IMR-90 (cell line): ENCODE measurements around the gene ADCY9. TPM values are rescaled to one million over a fixed set of nuclear protein-coding genes. Genes with fewer than 3 reads are reported as not detected.

Experiments used
- ATAC-seq: fragments of 200-7000 bp; cut with Tn5 transposase; 2 replicates; pipeline ENCODE4 v1.9.1; 2020; ENCODE audit warnings: low read depth, mild to moderate bottlenecking, moderate library complexity
- BruUV-seq: library from RNA; stranded (reverse); fragments of 400-500 nt; replicated peaks from 2 replicates; lab custom pipeline; 2021; lab: Mats Ljungman, UMichigan
- CTCF ChIA-PET: fragments of 300-600 bp; formaldehyde crosslinking; extraction: SDS; loops from one replicate; lab custom pipeline; 2021; ENCODE audit warnings: antibody characterized with exemption; lab: Yijun Ruan, JAX
- POLR2A ChIA-PET: fragments of 300-600 bp; sonication (Branson Sonifier 250); formaldehyde crosslinking; loops from one replicate; lab custom pipeline; 2022; ENCODE audit warnings: antibody characterized with exemption; ENCODE audit not compliant: unreplicated experiment; lab: Charles Lee
- DNase-seq: peaks from one replicate; pipeline ENCODE4 v3.0.0; 2013
- H2AFZ ChIP-seq: replicated peaks from 2 replicates; pipeline ENCODE3; 2013; ENCODE audit warnings: low read length, mild to moderate bottlenecking; ENCODE audit not compliant: poor library complexity
- H2AK5ac ChIP-seq: 2 replicates; pipeline ENCODE4 v1.6.1; 2013; ENCODE audit warnings: low read depth, low read length, inconsistent platforms
- H2AK9ac ChIP-seq: replicated peaks from 2 replicates; pipeline ENCODE3; 2013; ENCODE audit warnings: mild to moderate bottlenecking, low read depth, low read length, moderate library complexity; ENCODE audit not compliant: poor library complexity
- H2BK120ac ChIP-seq: 2 replicates; pipeline ENCODE4 v1.6.1; 2013; ENCODE audit warnings: low read depth, low read length, inconsistent platforms
- H2BK15ac ChIP-seq: 3 replicates; pipeline ENCODE4 v1.6.1; 2013; ENCODE audit warnings: low read depth, low read length, inconsistent platforms
- H2BK20ac ChIP-seq: 2 replicates; pipeline ENCODE4 v1.6.1; 2013; ENCODE audit warnings: low read depth, mild to moderate bottlenecking, inconsistent platforms, low read length, moderate library complexity
- H2BK5ac ChIP-seq: 2 replicates; pipeline ENCODE4 v1.6.1; 2013; ENCODE audit warnings: mild to moderate bottlenecking, low read depth, low read length, inconsistent platforms; ENCODE audit not compliant: poor library complexity, severe bottlenecking
- H3K14ac ChIP-seq: replicated peaks from 2 replicates; pipeline ENCODE4 v1.6.1; 2013; ENCODE audit warnings: low read depth, low read length, inconsistent platforms
- H3K18ac ChIP-seq: 2 replicates; pipeline ENCODE4 v1.6.1; 2013; ENCODE audit warnings: low read depth, low read length, control low read depth
- H3K23ac ChIP-seq: 2 replicates; pipeline ENCODE4 v1.6.1; 2013; ENCODE audit warnings: low read depth, low read length, inconsistent platforms
- H3K27ac ChIP-seq: 2 replicates; pipeline ENCODE4 v1.5.1; 2013; ENCODE audit warnings: mild to moderate bottlenecking, control low read depth, low read length; ENCODE audit not compliant: insufficient read depth
- H3K27me3 ChIP-seq: 2 replicates; pipeline ENCODE4 v1.6.1; 2013; ENCODE audit warnings: low read length; ENCODE audit not compliant: control insufficient read depth, insufficient read depth
- H3K36me3 ChIP-seq: 2 replicates; pipeline ENCODE4 v1.6.1; 2013; ENCODE audit warnings: low read length, mixed read lengths; ENCODE audit not compliant: control insufficient read depth, insufficient read depth
- H3K4ac ChIP-seq: 2 replicates; pipeline ENCODE4 v1.6.1; 2013; ENCODE audit warnings: low read depth, low read length, inconsistent platforms
- H3K4me1 ChIP-seq: 2 replicates; pipeline ENCODE4 v1.6.1; 2013; ENCODE audit warnings: low read length, mixed read lengths; ENCODE audit not compliant: control insufficient read depth, insufficient read depth
- H3K4me2 ChIP-seq: 2 replicates; pipeline ENCODE4 v1.6.1; 2013; ENCODE audit warnings: low read depth, mild to moderate bottlenecking, control low read depth, low read length, moderate library complexity
- H3K4me3 ChIP-seq: 2 replicates; pipeline ENCODE4 v1.5.1; 2013; ENCODE audit warnings: low read depth, mild to moderate bottlenecking, control low read depth, low read length, moderate library complexity; ENCODE audit not compliant: insufficient read depth
- H3K56ac ChIP-seq: 2 replicates; pipeline ENCODE4 v1.6.1; 2013; ENCODE audit warnings: low read length, inconsistent platforms; ENCODE audit not compliant: insufficient read depth; ENCODE audit errors: extremely low read depth
- H3K79me1 ChIP-seq, 2 experiments: 2 replicates each; pipeline ENCODE4 v1.6.1; 2013; ENCODE audit warnings: low read length in 2 of 2, inconsistent platforms in 1 of 2, low read depth in 1 of 2
- H3K9ac ChIP-seq: 2 replicates; pipeline ENCODE4 v1.6.1; 2013; ENCODE audit warnings: low read depth, low read length, control low read depth
- H3K9me1 ChIP-seq: 2 replicates; pipeline ENCODE4 v1.6.1; 2013; ENCODE audit warnings: low read length, inconsistent platforms; ENCODE audit not compliant: insufficient read depth
- H3K9me3 ChIP-seq: 2 replicates; pipeline ENCODE4 v1.6.1; 2013; ENCODE audit warnings: low read length; ENCODE audit not compliant: control insufficient read depth, insufficient read depth
- H4K20me1 ChIP-seq: 2 replicates; pipeline ENCODE4 v1.6.1; 2013; ENCODE audit warnings: low read length, inconsistent platforms; ENCODE audit not compliant: insufficient read depth
- H4K5ac ChIP-seq: 2 replicates; pipeline ENCODE4 v1.6.1; 2013; ENCODE audit warnings: mild to moderate bottlenecking, low read depth, low read length, control low read depth
- H4K8ac ChIP-seq, 2 experiments: 2 replicates each; pipeline ENCODE4 v1.6.1; 2013; ENCODE audit warnings: low read depth in 2 of 2, low read length in 2 of 2, control low read depth in 1 of 2, inconsistent platforms in 1 of 2
- H4K91ac ChIP-seq: 2 replicates; pipeline ENCODE4 v1.6.1; 2013; ENCODE audit warnings: low read depth, low read length, inconsistent platforms; ENCODE audit not compliant: insufficient read depth
- FOS ChIP-seq: fragments of 150-350 bp; IDR thresholded peaks from 2 replicates; pipeline ENCODE4 v1.6.1; 2016; ENCODE audit warnings: low read depth, low read length
- NFE2L2 ChIP-seq: fragments of 150-350 bp; IDR thresholded peaks from 2 replicates; pipeline ENCODE4 v1.6.1; 2016; ENCODE audit warnings: low read depth, mild to moderate bottlenecking, low read length
- POLR2A ChIP-seq: IDR thresholded peaks from 2 replicates; pipeline ENCODE4 v1.6.1; 2012; ENCODE audit warnings: mild to moderate bottlenecking, low read depth, low read length
- WGBS, 2 experiments: methylation state at CpG; one replicate each; pipeline versions ENCODE4 v1.1.5 to v1.1.7; 2013; ENCODE audit warnings: missing lambda C conversion rate in 2 of 2; ENCODE audit not compliant: insufficient read length in 1 of 2; ENCODE audit errors: extremely low coverage in 2 of 2; 5-methylcytosine and 5-hydroxymethylcytosine counted together
- dilution Hi-C: fragments of 300-500 bp; cut with HindIII; formaldehyde crosslinking; loops from one replicate; pipeline ENCODE4 v1.14.3; 2018; ENCODE audit warnings: low sequenced_read_pairs; ENCODE audit not compliant: unreplicated experiment
- in situ Hi-C: fragments of 300-500 bp; cut with MboI; formaldehyde crosslinking; loops from 3 replicates; pipeline ENCODE4 v1.14.3; 2019; ENCODE audit warnings: low sequenced_read_pairs, inconsistent platforms, mixed read lengths
- intact Hi-C: fragments of 100-400 bp; cut with micrococcal nuclease; formaldehyde crosslinking; loops from 2 replicates; pipeline ENCODE4 v1.10.0; 2022
- polyA plus RNA-seq, 3 experiments: library from polyadenylated mRNA; depleted of rRNA; stranded (reverse); fragments of >200 nt; gene quantifications; 2 replicates each; pipeline ENCODE4 v1.2.3, GENCODE V29; 2012; ENCODE audit warnings: low replicate concordance in 1 of 3
- total RNA-seq: library from RNA; depleted of rRNA; stranded (reverse); fragments of >200 nt; gene quantifications from 2 replicates; pipeline ENCODE4 v1.2.3, GENCODE V29; 2012

The ADCY9 gene
- total and polyA plus RNA-seq, 2 of the 4 experiments (the other 2 are of a cell fraction), result 5.4 to 12.5 TPM

GRCh38 chr16:4137438-4137837 lies 21.2 kb upstream of the ADCY9 start:
- no peak overlapping the region for H2BK120ac ChIP-seq
- intact Hi-C loops, result no loop called here
- no peaks in the 10 kb centered on the region for H3K9me1 ChIP-seq
- H2AFZ ChIP-seq, result no peak overlapping the region
- H3K9ac ChIP-seq, result no peak overlapping the region
- peaks cover 11% of the 10 kb centered on the region for H3K9me3 ChIP-seq
- H3K36me3 ChIP-seq, result no peaks in the 10 kb centered on the region
- H4K8ac ChIP-seq, result no peak overlapping the region
- H2AK5ac ChIP-seq, result 0 out of 2 replicates have a peak overlapping the region, but pooled peaks have one; percentile 39
- H3K4ac ChIP-seq, result no peak overlapping the region
- H3K4me3 ChIP-seq, result no peak overlapping the region
- no peak overlapping the region for H3K27ac ChIP-seq
- no CpG with 5 or more reads among the region's 3 CpGs for whole genome bisulfite sequencing, 2 experiments
- no peak overlapping the region for H3K4me2 ChIP-seq
- no TSS peak for BruUV-seq
- H4K91ac ChIP-seq, result no peak overlapping the region
- CTCF ChIA-PET, result no interaction called here
- no peak overlapping the region for H4K5ac ChIP-seq
- H2BK20ac ChIP-seq, result no peak overlapping the region
- no peak overlapping the region for H2AK9ac ChIP-seq
- no peaks in the 10 kb centered on the region for H3K27me3 ChIP-seq
- DNase-seq (no peak), ATAC-seq (no peak)
- POLR2A ChIA-PET, result no interaction called here
- H3K79me1 ChIP-seq, result no peaks in the 10 kb centered on the region
- no peaks in the 10 kb centered on the region; the same call in none of the 2 replicates for H3K4me1 ChIP-seq
- in situ Hi-C loops, result no loop called here
- no peak overlapping the region for H2BK15ac ChIP-seq
- dilution Hi-C loops, result no loop called here
- no peak overlapping the region for H2BK5ac ChIP-seq
- H4K20me1 ChIP-seq, result no peaks in the 10 kb centered on the region
- no peak overlapping the region for H3K56ac ChIP-seq
- H3K18ac ChIP-seq, result no peak overlapping the region
- no peak overlapping the region for H3K14ac ChIP-seq
- TF ChIP-seq NFE2L2 (no peak), FOS (no peak), POLR2A (no peak)
- H3K23ac ChIP-seq, result no peak overlapping the region
